Measurements from ENCODE around the gene CNIH2. TPM values are rescaled to one million over a fixed set of nuclear protein-coding genes. Genes with fewer than 3 reads are reported as not detected.

CNIH2 gene
- not detected for total RNA-seq
- polyA plus RNA-seq = under 1 TPM in 1 of 3 donors, not detected in 2; 0.05 TPM
- long read RNA-seq, donor 1 = 0 reads
- long read RNA-seq, donor 2 = 0 reads

DNA sequence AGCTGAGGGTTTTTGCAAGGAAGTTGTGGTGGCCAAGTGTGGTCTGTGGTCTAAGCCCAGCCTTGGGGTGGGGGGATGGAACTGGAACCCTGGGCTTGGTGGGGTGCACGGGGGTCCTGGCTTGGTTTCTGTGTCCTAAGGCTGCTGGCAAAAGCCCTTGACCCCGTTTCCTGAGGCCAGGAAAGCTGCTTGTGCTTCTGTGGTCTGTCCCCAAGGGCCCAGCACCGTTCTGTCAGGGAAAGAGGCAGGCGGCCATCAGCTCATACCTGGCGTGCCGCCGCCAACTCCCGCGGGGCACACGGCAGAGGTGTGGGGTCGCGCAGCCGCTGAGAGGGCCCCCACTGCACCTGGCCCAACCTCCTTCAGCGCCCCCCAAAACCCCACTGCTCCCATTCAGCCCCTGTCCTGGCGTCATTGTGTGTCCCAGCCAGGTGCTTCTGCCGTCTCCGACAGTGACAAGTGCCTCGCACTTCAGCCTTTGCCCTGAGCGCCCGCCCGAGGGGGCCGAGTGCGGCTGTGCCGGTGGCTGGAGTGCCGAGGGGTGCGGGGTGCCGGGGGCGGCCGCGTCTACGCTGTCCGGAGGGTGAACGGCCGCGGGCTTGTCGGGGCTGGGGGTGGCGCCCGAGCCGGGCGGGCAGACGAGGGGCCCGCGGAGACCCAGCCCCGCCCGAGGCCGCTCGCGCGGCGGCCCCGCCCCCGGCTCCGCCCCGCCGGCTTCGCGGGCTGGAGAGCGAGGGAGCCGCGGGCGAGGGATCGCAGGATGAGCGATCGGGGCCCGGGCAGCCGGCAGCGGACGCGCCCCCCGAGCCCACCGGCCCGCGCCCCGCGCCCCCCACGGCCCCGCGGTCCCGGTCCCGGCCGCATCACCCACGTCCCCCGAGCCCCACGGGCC lies at the start of gene CNIH2:
Gene CNIH2, plus strand, starts transcription at position 705 of the 892 bp plus-strand sequence. CDS start 282 bp downstream, outside the sequence.
- Histone ChIP-seq H3K36me3 (ENCODE audit: insufficient read depth in 1 of 2, low read depth in 1 of 2) (peaks cover 3 to 43% of the 10 kb centered on the region in 2 donors), H3K27ac (no peak within 1 kb of the TSS), H3K4me3 (peak within 1 kb of the TSS; percentile 55), H3K9me3 (no peaks in the 10 kb centered on the region), H3K4me1 (peaks cover 6% of the 10 kb centered on the region), H3K27me3 (ENCODE audit: insufficient read depth in 3 of 3, low read length in 2 of 3) (peaks cover 0 to 7% (median 0%) of the 10 kb centered on the region in 3 donors)
- DNase-seq (peak; percentile 10 to 57), ATAC-seq (peak; percentile 11 to 30 (median 18))
- 6 to 22% (median 11%) methylated on average over 17 to 84 of the region's 84 CpGs for WGBS, 3 donors
- TF ChIP-seq CTCF (IDR thresholded peaks at IDR 0.05) = no peak
- intact Hi-C loops (cut with DNase I) = no loop called here

DNA sequence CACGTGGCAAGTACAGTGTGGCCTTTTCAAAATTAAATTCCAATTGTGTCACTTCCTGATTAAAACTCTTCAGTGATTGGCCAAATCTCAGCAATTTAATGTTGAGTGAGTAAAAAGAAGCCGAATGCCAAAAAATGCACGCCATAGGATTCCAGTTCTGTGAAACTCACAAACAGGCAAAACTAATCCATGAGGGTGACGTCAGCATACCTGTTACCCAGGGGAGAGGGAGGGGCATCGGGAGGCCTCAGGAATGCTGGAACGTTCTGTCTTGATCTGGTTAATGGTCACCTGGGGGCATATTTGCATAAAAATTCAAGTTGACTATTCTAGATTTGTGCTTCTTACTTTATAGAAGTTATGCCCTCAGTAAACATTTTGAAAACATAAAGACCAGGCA lies 49.5 kb upstream of the CNIH2 start:
- Histone ChIP-seq H3K27me3 (ENCODE audit: insufficient read depth in 3 of 3, low read length in 2 of 3) (no peaks in the 10 kb centered on the region), H3K27ac (no peak overlapping the region), H3K4me1 (no peaks in the 10 kb centered on the region), H3K4me3 (no peak overlapping the region), H3K36me3 (ENCODE audit: insufficient read depth in 1 of 2, low read depth in 1 of 2) (peaks cover 3 to 52% of the 10 kb centered on the region in 2 donors), H3K9me3 (no peaks in the 10 kb centered on the region)
- intact Hi-C loops (cut with DNase I) = no loop called here
- 87 to 91% (median 90%) methylated on average over 6 of the region's 6 CpGs for WGBS, 3 donors
- no peak for TF ChIP-seq CTCF (IDR thresholded peaks at IDR 0.05)
- DNase-seq (no peak), ATAC-seq (no peak)

- Histone ChIP-seq H3K27me3 (ENCODE audit: insufficient read depth in 3 of 3, low read length in 2 of 3) (no peaks in the 10 kb centered on the region), H3K4me3 (no peak overlapping the region), H3K4me1 (no peaks in the 10 kb centered on the region), H3K27ac (no peak overlapping the region), H3K36me3 (ENCODE audit: insufficient read depth in 1 of 2, low read depth in 1 of 2) (peaks cover 3 to 61% of the 10 kb centered on the region in 2 donors), H3K9me3 (no peaks in the 10 kb centered on the region)
- TF ChIP-seq CTCF (IDR thresholded peaks at IDR 0.05) = no peak
- intact Hi-C loops (cut with DNase I) = no loop called here
- no peak for DNase-seq
- ATAC-seq = no peak
- 71 to 72% (median 72%) methylated on average over 6 of the region's 6 CpGs for WGBS, 3 donors
Observed at GRCh38 chr11:66230156-66230555, 47.8 kb upstream of the CNIH2 start.

GRCh38 chr11:66230978-66231377 lies 47.0 kb upstream of the CNIH2 start:
- Histone ChIP-seq H3K27ac (no peak overlapping the region), H3K4me3 (no peak overlapping the region), H3K27me3 (ENCODE audit: insufficient read depth in 3 of 3, low read length in 2 of 3) (no peaks in the 10 kb centered on the region), H3K36me3 (ENCODE audit: insufficient read depth in 1 of 2, low read depth in 1 of 2) (peaks cover 3 to 69% of the 10 kb centered on the region in 2 donors), H3K4me1 (no peaks in the 10 kb centered on the region), H3K9me3 (no peaks in the 10 kb centered on the region)
- 90 to 95% (median 93%) methylated on average over 14 of the region's 14 CpGs for WGBS, 3 donors
- intact Hi-C loops (cut with DNase I) = no loop called here
- DNase-seq (no peak), ATAC-seq (no peak)
- TF ChIP-seq CTCF (IDR thresholded peaks at IDR 0.05) = no peak
